ENCODE data around the gene KRT5.

DNA sequence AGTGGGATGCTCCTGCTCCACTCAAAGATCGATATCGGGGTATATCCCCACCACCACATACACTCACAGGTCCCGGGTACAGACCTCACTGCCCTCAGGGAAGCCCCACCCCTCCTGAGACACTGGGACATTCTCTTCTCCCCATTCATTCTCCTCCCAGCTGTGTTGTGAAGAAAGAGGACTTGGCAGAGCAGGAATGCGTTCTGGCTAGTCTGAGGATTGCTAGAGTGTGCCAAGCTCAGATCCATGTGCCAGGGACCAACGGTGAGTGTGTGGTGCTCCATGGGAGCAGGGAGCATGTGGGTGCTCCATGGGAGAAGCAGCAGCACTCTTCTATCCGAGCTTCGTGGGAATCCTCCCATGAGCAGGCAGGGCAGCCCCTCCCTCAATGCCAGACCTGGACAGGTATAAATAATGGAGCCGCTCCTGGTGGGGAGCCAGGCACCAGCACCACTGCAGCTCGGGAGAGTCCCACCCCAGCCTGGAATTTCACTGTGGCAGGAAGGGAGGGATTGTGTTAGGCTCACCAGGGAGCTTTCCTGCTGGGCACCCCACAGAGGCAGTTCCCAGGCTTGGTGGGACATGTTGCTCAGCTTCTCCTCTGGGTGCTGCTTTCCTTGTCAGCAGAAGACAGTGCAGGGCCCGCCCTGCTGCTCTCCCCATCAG lies 2.3 kb upstream of the KRT5 start:
- TF ChIP-seq CTCF (IDR thresholded peaks at IDR 0.05 in 4 of 5, conservative IDR thresholded peaks at IDR 0.05 in 1 of 5): no peak
- no peak for TF ChIP-seq POLR2A (IDR thresholded peaks at IDR 0.05)
